GM19238 (cell line): ENCODE results near the gene KCNH4.
A peak's percentile ranks its signal among the peaks of the same experiment; 100 is the strongest.

Experiments used
- DNase-seq: peaks from one replicate; pipeline ENCODE4 v3.0.0; 2011; ENCODE audit warnings: low spot score; ENCODE audit not compliant: insufficient read length

KCNH4 gene

GRCh38 chr17:42136654-42137051 lies 44.3 kb downstream of the KCNH4 start:
- DNase-seq, result no peak

DNA sequence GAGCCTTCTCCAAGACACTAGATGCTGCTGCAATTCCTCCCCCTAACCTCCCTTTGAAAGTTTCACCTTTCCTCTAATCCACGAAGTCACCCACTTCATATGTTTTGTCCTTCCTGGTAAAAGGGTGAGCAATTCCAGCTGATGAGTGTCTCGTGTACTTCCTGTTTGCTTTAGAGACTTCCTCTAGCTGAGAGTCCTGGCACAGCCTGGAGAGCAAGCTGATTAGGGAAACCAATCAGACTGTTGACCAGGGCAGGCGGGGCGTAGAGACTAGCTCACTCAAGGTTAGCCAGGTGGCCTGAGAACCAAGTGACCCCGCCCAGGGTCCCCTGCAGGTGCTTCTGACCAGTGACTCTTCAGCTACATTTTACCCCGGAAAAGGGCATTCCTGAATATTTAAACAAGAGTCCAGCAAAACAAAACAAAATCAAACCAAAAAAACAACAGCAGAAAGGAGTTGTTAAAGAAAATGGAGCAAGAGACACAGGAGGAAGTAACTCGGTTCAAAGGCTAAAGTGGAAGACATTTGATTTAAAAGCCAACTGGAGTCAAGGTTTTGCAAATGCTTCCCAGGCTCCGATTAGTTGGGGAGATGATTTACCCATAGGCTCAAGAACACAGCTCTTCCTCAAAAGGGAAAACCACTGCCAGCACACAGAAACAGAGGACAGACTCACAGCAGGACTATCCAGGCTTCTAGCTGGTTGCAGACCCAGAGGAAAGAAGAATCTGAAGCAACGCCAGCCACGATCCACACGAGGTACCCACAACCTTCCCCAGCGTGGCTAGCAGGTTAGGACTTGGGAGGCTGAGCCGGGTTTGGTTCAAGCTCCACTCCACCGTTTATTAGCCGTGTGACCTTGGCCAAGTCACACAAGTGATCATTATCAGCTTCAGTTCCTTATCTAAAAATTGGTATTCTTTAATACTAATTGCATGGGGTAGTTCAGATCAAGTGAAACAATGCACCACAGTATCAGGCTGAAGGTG lies 45.0 kb downstream of the KCNH4 start:
- no peak for DNase-seq

GRCh38 chr17:42135151-42135550 lies 45.8 kb downstream of the KCNH4 start:
- DNase-seq, result no peak

DNA sequence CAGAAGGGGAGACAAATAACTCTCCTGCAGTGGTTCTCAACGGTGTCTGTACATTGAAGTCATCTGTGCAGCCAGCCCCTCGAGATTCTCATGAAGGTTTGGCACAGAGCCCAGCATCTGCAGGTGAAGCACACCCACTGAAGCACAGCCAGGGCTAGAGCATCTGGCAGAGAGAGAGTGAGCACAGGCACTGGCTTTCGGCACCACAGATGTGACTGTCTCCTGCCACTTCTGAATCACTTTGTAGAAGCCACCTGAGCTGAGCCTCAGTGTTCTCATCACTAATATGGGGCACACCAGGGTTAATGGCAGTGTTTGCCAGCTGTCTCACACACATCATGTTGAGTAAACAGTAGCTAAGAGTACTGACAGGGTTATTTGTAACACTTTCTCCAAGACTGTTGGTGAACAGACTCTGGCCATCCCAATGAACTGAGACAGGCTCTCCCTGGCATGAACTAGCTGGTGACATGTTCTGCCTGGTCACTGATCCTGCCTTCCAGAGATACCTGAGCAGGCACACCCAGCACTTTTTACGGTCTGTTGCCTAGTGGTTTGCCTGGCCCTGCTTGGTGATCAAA lies 47.4 kb downstream of the KCNH4 start:
- DNase-seq, result peak; percentile 65

- no peak for DNase-seq
These were observed 48.0 kb downstream of the KCNH4 start for GRCh38 chr17:42132941-42133340.

DNA sequence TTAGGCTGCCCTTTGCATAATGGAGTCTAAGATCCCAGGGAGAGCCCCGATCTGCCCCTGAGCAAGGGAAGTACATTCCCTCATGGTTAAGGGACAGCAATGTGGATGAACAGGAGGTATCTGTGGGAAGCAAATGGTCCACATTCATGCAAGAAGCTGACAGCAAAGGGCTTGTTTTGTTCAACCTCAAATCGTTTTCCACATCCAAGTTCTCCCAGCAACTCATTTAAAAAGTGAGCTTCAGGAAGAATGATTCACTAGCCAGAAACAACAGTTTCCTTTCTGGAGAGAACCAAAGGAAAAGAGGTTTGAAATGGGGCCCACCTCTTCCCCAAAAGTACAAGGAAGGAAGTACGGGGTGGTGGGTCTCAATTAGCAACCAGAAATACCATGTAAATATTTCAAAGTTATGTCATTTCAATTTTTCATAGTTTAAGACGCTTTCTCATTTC lies 48.9 kb downstream of the KCNH4 start:
- no peak for DNase-seq

DNA sequence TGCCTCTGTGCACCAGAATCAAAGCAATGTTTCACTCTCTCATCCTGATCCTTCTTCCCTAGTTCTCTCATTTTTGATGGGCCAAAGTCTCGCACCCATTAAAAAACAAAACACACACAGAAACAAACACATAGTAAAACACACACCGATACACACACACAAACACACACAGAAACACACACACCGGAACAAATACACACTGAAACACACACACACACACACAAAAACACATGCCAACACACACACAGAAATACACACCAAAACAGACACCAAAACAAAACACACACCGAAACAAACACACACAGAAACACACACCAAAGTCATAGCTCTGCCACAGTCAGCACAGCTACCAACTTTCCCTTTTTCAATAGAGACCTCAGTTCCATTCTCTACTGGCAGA lies 49.7 kb downstream of the KCNH4 start:
- no peak for DNase-seq

DNA sequence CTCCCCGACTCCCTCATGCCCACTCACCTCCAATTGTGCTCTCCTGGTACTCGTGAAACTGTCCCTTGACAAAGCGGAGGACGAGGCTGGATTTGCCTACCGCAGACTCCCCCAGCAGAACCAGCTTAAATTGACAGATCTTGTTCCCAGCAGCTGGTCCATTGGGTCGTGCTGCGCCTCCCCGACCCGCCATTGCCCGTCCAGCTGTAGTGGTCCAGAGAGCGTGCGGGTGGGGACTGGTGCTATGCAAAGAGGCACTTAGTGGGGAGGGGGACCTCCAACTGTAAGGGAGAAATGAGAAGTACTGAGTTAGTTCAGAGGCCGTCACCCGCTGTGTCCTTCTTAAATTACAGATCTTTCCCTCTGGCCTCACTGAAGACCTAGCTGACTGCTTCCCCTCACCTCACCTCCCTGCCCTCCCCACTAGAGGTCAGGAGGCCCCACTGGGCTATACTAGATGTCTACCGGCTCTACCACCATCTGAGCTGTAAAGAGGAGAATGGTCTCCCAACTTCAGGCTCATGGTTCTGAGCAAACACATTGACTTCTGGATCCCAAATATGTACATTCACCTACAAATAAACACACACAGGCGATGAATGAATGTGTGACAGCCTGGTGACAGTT lies 50.5 kb downstream of the KCNH4 start:
- no peak for DNase-seq

DNA sequence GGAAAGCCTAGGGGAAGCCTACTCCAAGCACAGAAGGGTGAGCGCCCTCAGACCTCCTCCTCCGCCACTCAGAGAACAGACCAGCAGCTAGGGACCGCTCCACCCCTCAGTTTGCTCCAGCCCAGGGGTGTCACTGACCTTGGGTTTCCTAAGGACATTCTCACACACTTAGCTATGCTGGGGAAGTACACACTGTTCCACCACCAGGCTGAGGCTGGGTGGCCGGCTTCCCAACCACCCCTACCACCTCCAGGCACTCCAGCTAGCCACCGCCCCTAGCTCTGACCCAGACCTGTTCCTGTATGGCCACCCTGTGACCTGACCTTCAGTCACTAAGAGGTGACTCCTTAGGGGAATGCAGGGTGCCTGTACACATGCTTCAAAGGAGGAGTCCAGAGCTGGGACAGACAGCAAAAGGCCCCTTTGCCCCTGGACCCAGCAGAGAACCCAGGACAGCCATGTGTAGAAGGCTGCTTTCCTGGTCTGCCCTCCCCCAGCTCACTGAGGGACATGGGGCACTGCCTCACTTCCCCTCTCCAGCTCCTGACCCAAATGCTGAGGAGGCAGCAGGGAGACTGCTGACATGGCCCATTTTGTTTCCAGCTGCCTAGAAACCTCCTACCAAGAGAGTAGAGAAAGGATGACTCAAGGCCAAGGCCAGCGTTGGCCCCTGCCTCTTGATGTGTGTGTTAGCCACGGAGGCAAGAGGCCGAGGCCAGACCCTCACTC lies 51.7 kb downstream of the KCNH4 start:
- DNase-seq, result no peak

DNA sequence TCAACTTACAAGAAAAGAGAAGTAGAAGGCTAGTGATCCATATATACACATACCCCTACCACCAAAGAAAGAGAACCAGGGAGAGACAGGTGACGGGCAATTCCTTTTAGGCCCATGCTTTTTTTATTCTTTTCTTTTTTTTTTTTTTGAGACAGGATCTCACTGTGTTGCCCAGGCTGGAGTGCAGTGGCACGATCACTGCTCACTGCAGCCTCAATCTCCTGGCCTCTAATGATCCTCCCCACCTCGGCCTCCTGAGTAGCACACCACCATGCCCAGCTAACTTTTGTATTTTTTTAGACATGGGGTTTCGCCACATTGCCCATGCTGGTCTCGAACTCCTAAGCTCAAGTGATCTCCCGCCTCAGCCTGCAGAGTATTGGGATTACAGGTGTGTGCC lies 53.5 kb downstream of the KCNH4 start:
- no peak for DNase-seq

DNA sequence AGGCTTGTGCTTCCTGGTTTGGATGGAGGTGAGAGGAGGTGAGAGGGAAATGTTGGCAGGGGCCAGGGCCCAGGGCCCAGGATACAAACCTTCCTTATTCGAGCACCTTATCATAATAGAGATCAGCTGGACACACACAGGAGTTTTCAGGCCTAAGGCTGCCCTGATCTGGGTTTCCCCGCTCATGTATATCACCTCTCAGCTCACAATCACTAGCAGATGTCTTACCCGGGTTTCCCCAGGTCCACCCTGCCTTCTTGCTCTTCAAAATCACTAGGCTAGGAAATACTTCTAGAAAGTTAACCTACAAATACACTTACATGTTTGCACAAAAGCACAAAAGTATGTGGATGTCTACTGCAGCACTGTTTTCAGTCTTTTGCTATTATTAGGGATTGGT lies 54.1 kb downstream of the KCNH4 start:
- DNase-seq, result no peak

GRCh38 chr17:42125565-42125964 lies 55.4 kb downstream of the KCNH4 start:
- no peak for DNase-seq

GRCh38 chr17:42124256-42124655 lies 56.7 kb downstream of the KCNH4 start:
- DNase-seq, result no peak

DNA sequence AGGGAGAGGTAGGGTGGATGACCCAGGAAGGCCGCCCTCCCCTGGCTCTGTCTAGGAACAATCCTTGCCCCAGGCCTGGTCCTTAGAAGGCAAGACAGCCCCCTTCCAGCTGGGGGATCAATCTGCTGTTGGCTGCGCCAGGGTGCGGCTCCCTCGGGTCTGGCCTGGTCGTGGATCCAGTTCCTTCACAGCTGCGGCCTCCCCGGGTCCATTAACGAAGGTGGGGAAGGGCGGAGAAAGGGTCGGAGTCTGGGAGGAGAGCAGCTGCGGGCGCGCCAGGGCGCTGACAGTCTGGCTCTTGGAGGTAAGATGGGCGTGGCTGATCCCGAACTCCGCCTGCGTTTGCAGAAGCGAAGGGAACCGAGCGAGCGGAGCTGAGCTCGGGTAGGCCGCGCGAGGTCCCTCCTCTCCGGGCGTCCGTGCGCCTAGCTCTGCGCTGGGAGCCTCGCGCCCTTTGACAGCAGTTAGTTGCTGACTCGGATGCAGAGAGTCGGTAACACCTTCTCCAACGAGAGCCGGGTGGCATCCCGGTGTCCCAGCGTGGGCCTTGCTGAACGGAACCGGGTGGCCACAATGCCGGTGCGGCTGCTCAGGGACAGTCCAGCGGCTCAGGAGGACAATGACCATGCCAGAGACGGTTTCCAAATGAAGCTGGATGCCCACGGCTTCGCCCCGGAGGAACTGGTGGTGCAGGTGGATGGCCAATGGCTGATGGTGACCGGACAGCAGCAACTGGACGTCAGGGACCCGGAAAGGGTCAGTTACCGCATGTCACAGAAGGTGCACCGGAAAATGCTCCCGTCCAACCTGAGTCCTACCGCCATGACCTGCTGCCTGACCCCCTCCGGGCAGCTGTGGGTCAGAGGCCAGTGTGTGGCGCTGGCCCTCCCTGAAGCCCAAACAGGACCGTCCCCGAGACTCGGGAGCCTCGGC lies 58.3 kb downstream of the KCNH4 start, which contains the start of gene HSPB9:
Gene HSPB9 (plus strand): TSS at position 434 of the 933 bp plus-strand sequence. CDS start 47 bp downstream, at position 481.
- DNase-seq, result no peak

DNA sequence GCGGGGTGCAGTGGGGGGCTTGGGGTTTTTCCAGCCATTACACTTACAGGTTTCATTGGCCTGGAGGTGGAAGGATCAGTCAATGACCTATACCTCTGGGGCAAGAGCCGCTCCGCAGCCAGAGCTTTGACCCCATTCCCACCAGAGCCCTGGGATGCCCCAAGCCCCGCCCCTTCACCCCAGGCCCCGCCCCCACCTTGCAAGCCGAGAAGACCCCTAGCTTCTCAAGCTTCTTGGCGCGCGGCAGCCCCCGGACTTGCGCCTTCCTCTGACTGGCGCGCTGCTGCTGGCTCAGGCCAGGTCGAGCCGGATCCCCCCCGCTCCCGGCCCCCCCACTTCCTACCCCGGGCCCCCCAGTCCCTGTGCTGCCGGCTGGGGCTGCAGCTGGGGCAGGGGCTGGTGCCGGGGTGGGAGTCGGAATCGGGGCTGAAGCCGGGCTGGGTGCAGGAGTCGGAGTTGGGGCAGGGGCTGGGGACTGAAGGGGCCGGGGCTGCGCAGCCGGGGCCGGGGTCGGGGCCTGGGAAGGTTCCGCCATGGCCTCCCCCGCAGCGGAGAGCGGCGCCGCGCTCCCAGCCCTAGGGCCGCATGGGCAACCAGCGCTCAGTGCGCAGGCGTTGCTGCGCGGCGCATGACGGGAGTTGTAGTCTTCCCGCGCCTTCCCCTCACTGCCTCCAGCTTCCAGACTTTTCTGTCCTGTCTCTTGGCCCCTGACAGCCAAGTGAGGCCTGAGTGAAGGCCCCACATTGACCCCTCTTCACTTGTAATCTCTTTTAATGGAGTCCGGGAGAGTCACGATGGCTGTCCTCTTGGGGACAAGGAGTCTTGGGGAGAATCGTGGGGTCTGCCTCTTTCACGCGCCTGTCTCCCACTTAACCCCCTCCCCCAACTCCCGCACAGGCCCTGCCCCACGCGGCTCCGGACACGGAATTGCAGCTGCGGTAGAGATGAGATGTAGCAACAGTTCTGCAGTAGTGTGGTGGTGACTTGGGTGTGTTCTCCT lies 59.9 kb downstream of the KCNH4 start, which contains the start of gene KAT2A:
Gene KAT2A (minus strand): TSS at position 598 of the 1,000 bp plus-strand sequence. CDS start 63 bp downstream, at position 535.
- peak; percentile 93 for DNase-seq

- DNase-seq, result no peak
These were observed 60.7 kb downstream of the KCNH4 start for GRCh38 chr17:42120161-42120769.

DNA sequence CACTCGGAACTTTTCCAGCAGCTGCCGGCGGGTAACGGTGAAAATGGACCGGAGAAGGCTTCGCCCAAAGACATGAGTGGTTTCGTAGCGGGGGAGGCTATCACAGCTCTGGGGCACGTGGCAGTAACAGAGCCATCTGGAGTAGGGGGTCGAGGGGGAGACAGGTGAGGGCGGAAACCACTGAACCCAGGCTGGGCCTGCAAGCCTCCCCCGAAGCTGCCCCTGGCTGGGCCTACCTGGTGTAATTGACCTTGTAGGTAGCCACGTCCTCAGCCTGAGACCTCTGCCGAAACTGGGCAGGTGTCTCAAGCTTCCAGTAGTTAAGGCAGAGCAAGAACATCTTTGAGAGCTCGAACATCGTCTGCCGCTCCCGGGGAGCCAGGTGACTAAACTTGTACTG lies 61.6 kb downstream of the KCNH4 start:
- no peak for DNase-seq

GRCh38 chr17:42118545-42118944 lies 62.4 kb downstream of the KCNH4 start:
- no peak for DNase-seq

DNA sequence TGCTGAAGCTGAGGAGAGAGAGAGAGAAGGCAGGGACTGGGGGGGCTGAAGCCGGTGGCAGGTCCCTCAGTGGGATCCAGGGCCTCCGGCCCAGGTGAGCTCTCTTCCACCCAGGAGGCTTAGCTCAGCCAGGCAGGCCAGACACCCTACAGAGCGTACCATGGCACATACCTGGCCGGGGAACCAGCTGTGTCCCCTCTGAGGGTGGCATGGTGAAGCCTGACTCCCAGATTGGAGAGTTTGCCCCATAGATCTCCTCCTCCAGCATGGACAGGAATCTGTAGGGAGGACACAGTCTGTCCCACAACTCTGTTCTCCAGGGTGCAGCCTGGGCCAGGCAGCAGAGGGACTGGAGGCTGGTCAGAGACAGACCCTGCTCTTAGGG lies 62.8 kb downstream of the KCNH4 start:
- DNase-seq, result no peak
